Astrocyte (in vitro differentiated cells and primary cell): Measurements from ENCODE around the gene PROB1.
"Not testable (repeated sequence)": the region's sequence is repeated elsewhere in the genome, so short reads cannot be mapped to it uniquely, and the experiment has no call there.

Source experiments
- EZH2 ChIP-seq: IDR thresholded peaks from 2 replicates; pipeline ENCODE4 v1.6.1; 2012; ENCODE audit warnings: mild to moderate bottlenecking, low read length, inconsistent platforms; ENCODE audit not compliant: insufficient read depth
- TF ChIP-seq, protein P1 (sequence below): IDR thresholded peaks from 2 replicates; pipeline ENCODE4 v1.5.1; 2011; ENCODE audit warnings: low read depth, mild to moderate bottlenecking, inconsistent platforms, low read length, moderate library complexity; ENCODE audit not compliant: insufficient read depth

DNA sequence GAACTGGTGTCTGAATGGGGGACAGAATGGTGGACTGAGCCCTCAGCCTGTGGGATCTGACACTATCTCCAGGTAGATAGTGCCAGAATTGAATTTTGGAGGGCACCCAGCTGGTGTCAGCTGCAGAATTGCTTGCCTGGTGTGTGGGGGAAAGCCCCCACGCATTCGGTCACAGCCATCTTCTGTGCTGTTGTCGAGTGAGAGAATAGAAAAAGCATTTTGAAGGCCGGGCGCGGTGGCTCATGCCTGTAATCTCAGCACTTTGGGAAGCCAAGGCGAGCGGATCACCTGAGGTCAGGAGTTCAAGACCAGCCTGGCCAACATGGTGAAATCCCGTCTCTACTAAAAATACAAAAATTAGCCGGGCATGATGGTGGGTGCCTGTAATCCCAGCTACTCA, 7.9 kb downstream of the PROB1 start:
- TF ChIP-seq, protein P1, sequence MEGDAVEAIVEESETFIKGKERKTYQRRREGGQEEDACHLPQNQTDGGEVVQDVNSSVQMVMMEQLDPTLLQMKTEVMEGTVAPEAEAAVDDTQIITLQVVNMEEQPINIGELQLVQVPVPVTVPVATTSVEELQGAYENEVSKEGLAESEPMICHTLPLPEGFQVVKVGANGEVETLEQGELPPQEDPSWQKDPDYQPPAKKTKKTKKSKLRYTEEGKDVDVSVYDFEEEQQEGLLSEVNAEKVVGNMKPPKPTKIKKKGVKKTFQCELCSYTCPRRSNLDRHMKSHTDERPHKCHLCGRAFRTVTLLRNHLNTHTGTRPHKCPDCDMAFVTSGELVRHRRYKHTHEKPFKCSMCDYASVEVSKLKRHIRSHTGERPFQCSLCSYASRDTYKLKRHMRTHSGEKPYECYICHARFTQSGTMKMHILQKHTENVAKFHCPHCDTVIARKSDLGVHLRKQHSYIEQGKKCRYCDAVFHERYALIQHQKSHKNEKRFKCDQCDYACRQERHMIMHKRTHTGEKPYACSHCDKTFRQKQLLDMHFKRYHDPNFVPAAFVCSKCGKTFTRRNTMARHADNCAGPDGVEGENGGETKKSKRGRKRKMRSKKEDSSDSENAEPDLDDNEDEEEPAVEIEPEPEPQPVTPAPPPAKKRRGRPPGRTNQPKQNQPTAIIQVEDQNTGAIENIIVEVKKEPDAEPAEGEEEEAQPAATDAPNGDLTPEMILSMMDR, result not testable (repeated sequence)
- not testable (repeated sequence) for TF ChIP-seq EZH2
